GM12892 (cell line): ENCODE results near the gene GET4.

ENCODE experiments used
- POLR2A ChIP-seq: IDR thresholded peaks from 2 replicates; pipeline ENCODE4 v1.6.1; 2011; ENCODE audit warnings: low read depth, low read length, control low read depth
- POLR2AphosphoS5 ChIP-seq: IDR thresholded peaks from 2 replicates; pipeline ENCODE4 v1.6.1; 2011; ENCODE audit warnings: low read depth, low read length, control low read depth

- TF ChIP-seq POLR2AphosphoS5 (no peak), POLR2A (no peak)
Measured at GRCh38 chr7:919924-920341, 43.6 kb downstream of the GET4 start.
